Anterior cingulate cortex (tissue), 58 donors: ENCODE measurements around the gene NLRP3.
A peak's percentile ranks its signal among the peaks of the same experiment; 100 is the strongest.
"Not testable (repeated sequence)": the region's sequence is repeated elsewhere in the genome, so short reads cannot be mapped to it uniquely, and the experiment has no call there.

Experiments used
- DNase-seq, 58 donors: peaks; one replicate each; lab custom pipeline; 2025; lab: John Stamatoyannopoulos, UW

NLRP3 gene

GRCh38 chr1:247390116-247390791 is 25.7 kb upstream of the NLRP3 start:
- DNase-seq, result peak in 57 of 58 donors; percentile 9 to 87 (median 62)

GRCh38 chr1:247390996-247391395 is 25.0 kb upstream of the NLRP3 start:
- no peak for DNase-seq

- DNase-seq, result no peak
These were observed 23.9 kb upstream of the NLRP3 start for GRCh38 chr1:247392088-247392487.

- not testable (repeated sequence) for DNase-seq
These were observed 20.9 kb upstream of the NLRP3 start for GRCh38 chr1:247395075-247395474.

- no peak for DNase-seq
These were observed 15.3 kb upstream of the NLRP3 start for GRCh38 chr1:247400685-247401084.

- no peak for DNase-seq
These were observed 14.5 kb upstream of the NLRP3 start for GRCh38 chr1:247401310-247402119.

- DNase-seq, result no peak
These were observed 13.8 kb upstream of the NLRP3 start for GRCh38 chr1:247402120-247402675.

GRCh38 chr1:247406014-247406656 is 9.8 kb upstream of the NLRP3 start:
- no peak for DNase-seq

- peak in 1 of 58 donors; percentile 18 for DNase-seq
These were observed 8.8 kb upstream of the NLRP3 start for GRCh38 chr1:247407180-247407616.

GRCh38 chr1:247408100-247408499 is 7.9 kb upstream of the NLRP3 start:
- DNase-seq, result no peak

GRCh38 chr1:247409869-247410544 is 6.0 kb upstream of the NLRP3 start:
- no peak for DNase-seq

GRCh38 chr1:247411621-247412327 is 4.2 kb upstream of the NLRP3 start:
- no peak for DNase-seq

GRCh38 chr1:247417831-247418230 is 1.9 kb downstream of the NLRP3 start:
- peak in 1 of 58 donors; percentile 26 for DNase-seq

- no peak for DNase-seq
These were observed 3.4 kb downstream of the NLRP3 start for GRCh38 chr1:247419336-247419735.

GRCh38 chr1:247421074-247421473 is 5.1 kb downstream of the NLRP3 start:
- no peak for DNase-seq

GRCh38 chr1:247429496-247429895 is 13.5 kb downstream of the NLRP3 start:
- no peak for DNase-seq

- DNase-seq, result no peak
These were observed 14.5 kb downstream of the NLRP3 start for GRCh38 chr1:247430434-247430833.

GRCh38 chr1:247431643-247432042 is 15.7 kb downstream of the NLRP3 start:
- DNase-seq, result no peak

- DNase-seq, result no peak
These were observed 18.0 kb downstream of the NLRP3 start for GRCh38 chr1:247434005-247434404.
